HCT116 (cell line): ENCODE measurements around the gene ABHD14A. TPM values are rescaled to one million over a fixed set of nuclear protein-coding genes. Genes with fewer than 3 reads are reported as not detected.

Experiments used
- ATAC-seq: fragments of 200-7000 bp; cut with Tn5 transposase; 2 replicates; pipeline ENCODE4 v1.9.1; 2020; ENCODE audit warnings: mild to moderate bottlenecking, moderate library complexity
- BruUV-seq: library from RNA; stranded (reverse); fragments of 400-500 nt; replicated peaks from 2 replicates; lab custom pipeline; 2021; lab: Mats Ljungman, UMichigan
- CTCF ChIA-PET: fragments of 300-600 bp; sonication (Branson Sonifier 250); formaldehyde crosslinking; loops from one replicate; lab custom pipeline; 2021; ENCODE audit warnings: antibody characterized with exemption; lab: Charles Lee
- POLR2A ChIA-PET: fragments of 300-600, 350-600 bp; sonication (Branson Sonifier 250); formaldehyde crosslinking; loops from one replicate; lab custom pipeline; 2021; ENCODE audit warnings: antibody characterized with exemption; lab: Charles Lee
- RAD21 ChIA-PET, 2 experiments: fragments of 300-600 bp; sonication (Branson Sonifier 250); formaldehyde crosslinking; loops; one replicate each; lab custom pipeline; 2023; ENCODE audit warnings: low total read pairs in 2 of 2; ENCODE audit not compliant: uncharacterized antibody in 2 of 2, unreplicated experiment in 2 of 2, low non-redundant PET in 1 of 2; lab: Charles Lee
- DNase-seq: peaks from one replicate; pipeline ENCODE4 v3.0.0-alpha.2; 2010; ENCODE audit warnings: low read depth, low spot score
- H2AFZ ChIP-seq: fragments of 200-600 bp; shearing (Covaris generic), sonication (generic); 2 replicates; pipeline ENCODE4 v1.6.1; 2017; ENCODE audit warnings: low read depth, mixed run types, mixed read lengths, antibody characterized with exemption, low read length; ENCODE audit not compliant: poor library complexity, severe bottlenecking
- H3K27ac ChIP-seq: 2 replicates; pipeline ENCODE4 v1.5.1; 2012; ENCODE audit warnings: low read depth, low read length
- H3K27me3 ChIP-seq: fragments of 200-600 bp; sonication (generic); 2 replicates; pipeline ENCODE4 v1.6.1; 2016; ENCODE audit warnings: mixed run types, low read length, mixed read lengths; ENCODE audit not compliant: insufficient read depth
- H3K36me3 ChIP-seq, 2 experiments: fragments of 200-500 bp in 1 of 2; fragments of 200-600 bp in 1 of 2; sonication (Bioruptor generic) in 1 of 2; sonication (generic) in 1 of 2; 2 replicates each; pipeline versions ENCODE4 v1.5.1 to v1.6.1; 2014 to 2016; ENCODE audit warnings: low read length in 2 of 2, inconsistent platforms in 1 of 2, mixed read lengths in 1 of 2, mixed run types in 1 of 2; ENCODE audit not compliant: insufficient read depth in 2 of 2, control insufficient read depth in 1 of 2
- H3K4me1 ChIP-seq, 2 experiments: fragments of 200-600 bp in 1 of 2; sonication (generic) in 1 of 2; 2 replicates each; pipeline versions ENCODE4 v1.5.1 to v1.6.1; 2012 to 2017; ENCODE audit warnings: low read length in 2 of 2, inconsistent platforms in 1 of 2, mild to moderate bottlenecking in 1 of 2, mixed read lengths in 1 of 2, mixed run types in 1 of 2, moderate library complexity in 1 of 2; ENCODE audit not compliant: insufficient read depth in 2 of 2, control insufficient read depth in 1 of 2
- H3K4me2 ChIP-seq: fragments of 200-600 bp; sonication (generic); 2 replicates; pipeline ENCODE4 v1.6.1; 2017; ENCODE audit warnings: mixed run types, low read length, mixed read lengths
- H3K4me3 ChIP-seq, 2 experiments: fragments of 200-600 bp in 1 of 2; sonication (generic) in 1 of 2; replicated peaks in 1 of 2; 2 replicates each; pipeline ENCODE4 v1.5.1; 2011 to 2016; ENCODE audit warnings: low read length in 2 of 2, control low read depth in 1 of 2, low read depth in 1 of 2, mild to moderate bottlenecking in 1 of 2, mixed read lengths in 1 of 2, mixed run types in 1 of 2
- H3K79me2 ChIP-seq: fragments of 200-600 bp; sonication (generic); 2 replicates; pipeline ENCODE4 v1.6.1; 2017; ENCODE audit warnings: mild to moderate bottlenecking, mixed run types, low read length, moderate library complexity, mixed read lengths; ENCODE audit not compliant: insufficient read depth
- H3K9ac ChIP-seq: fragments of 200-600 bp; sonication (generic); 2 replicates; pipeline ENCODE4 v1.6.1; 2016; ENCODE audit warnings: low read length, mixed read lengths
- H3K9me2 ChIP-seq: fragments of 200-600 bp; sonication (generic), shearing (Covaris generic); 2 replicates; pipeline ENCODE4 v1.6.1; 2017; ENCODE audit warnings: mixed run types, mild to moderate bottlenecking, moderate library complexity; ENCODE audit not compliant: insufficient read depth
- H3K9me3 ChIP-seq, 2 experiments: fragments of 200-500 bp in 1 of 2; fragments of 200-600 bp in 1 of 2; sonication (Bioruptor generic) in 1 of 2; sonication (generic) in 1 of 2; 2 replicates each; pipeline ENCODE4 v1.6.1; 2014 to 2017; ENCODE audit warnings: low read length in 2 of 2, mixed read lengths in 2 of 2, inconsistent platforms in 1 of 2, low read depth in 1 of 2, mild to moderate bottlenecking in 1 of 2, mixed run types in 1 of 2, moderate library complexity in 1 of 2; ENCODE audit not compliant: control insufficient read depth in 1 of 2, insufficient read depth in 1 of 2
- H4K20me1 ChIP-seq: fragments of 200-600 bp; sonication (generic), shearing (Covaris generic); 2 replicates; pipeline ENCODE4 v1.6.1; 2017; ENCODE audit warnings: mixed run types, mild to moderate bottlenecking, moderate library complexity; ENCODE audit not compliant: insufficient read depth
- EGR1 ChIP-seq: IDR thresholded peaks from 2 replicates; pipeline ENCODE4 v1.6.1; 2012; ENCODE audit warnings: low read depth
- ELF1 ChIP-seq: IDR thresholded peaks from 2 replicates; pipeline ENCODE4 v1.6.1; 2012; ENCODE audit warnings: low read depth, borderline replicate concordance
- EZH2phosphoT487 ChIP-seq: fragments of 200-600 bp; IDR thresholded peaks from 2 replicates; pipeline ENCODE4 v1.6.1; 2018; ENCODE audit warnings: antibody characterized with exemption, borderline replicate concordance
- JUND ChIP-seq: IDR thresholded peaks from 2 replicates; pipeline ENCODE4 v1.6.1; 2012
- POLR2A ChIP-seq: IDR thresholded peaks from 2 replicates; pipeline ENCODE4 v1.7.0; 2011; ENCODE audit warnings: borderline replicate concordance; ENCODE audit not compliant: insufficient read depth, insufficient read length; ENCODE audit errors: extremely low read depth
- RAD21 ChIP-seq: IDR thresholded peaks from 2 replicates; pipeline ENCODE4 v1.6.1; 2012; ENCODE audit warnings: low read depth, mild to moderate bottlenecking
- SP1 ChIP-seq: IDR thresholded peaks from 2 replicates; pipeline ENCODE4 v1.6.1; 2012; ENCODE audit warnings: low read depth
- SRF ChIP-seq: IDR thresholded peaks from 2 replicates; pipeline ENCODE4 v1.6.1; 2012; ENCODE audit warnings: low read depth
- TCF7L2 ChIP-seq: IDR thresholded peaks from 2 replicates; pipeline ENCODE4 v1.7.0; 2011; ENCODE audit warnings: borderline replicate concordance, inconsistent platforms; ENCODE audit not compliant: insufficient read depth, insufficient read length; ENCODE audit errors: extremely low read depth
- YY1 ChIP-seq: IDR thresholded peaks from 2 replicates; pipeline ENCODE4 v1.6.1; 2011; ENCODE audit warnings: low read length, low read depth, moderate library complexity, mild to moderate bottlenecking; ENCODE audit not compliant: insufficient replicate concordance; ENCODE audit errors: extremely low read depth
- intact Hi-C: fragments of 100-400 bp; cut with micrococcal nuclease; formaldehyde crosslinking; loops from 2 replicates; pipeline ENCODE4 v1.10.0; 2022
- total RNA-seq: library from RNA; stranded (reverse); gene quantifications from one replicate; pipeline ENCODE4 v1.2.1, GENCODE V29; 2021; ENCODE audit not compliant: unreplicated experiment
- TF ChIP-seq, protein P1 (sequence below): IDR thresholded peaks from 2 replicates; pipeline ENCODE4 v1.6.1; 2012

The ABHD14A gene
- total RNA-seq, 1 experiment from 2014 or later = 11.6 TPM

DNA sequence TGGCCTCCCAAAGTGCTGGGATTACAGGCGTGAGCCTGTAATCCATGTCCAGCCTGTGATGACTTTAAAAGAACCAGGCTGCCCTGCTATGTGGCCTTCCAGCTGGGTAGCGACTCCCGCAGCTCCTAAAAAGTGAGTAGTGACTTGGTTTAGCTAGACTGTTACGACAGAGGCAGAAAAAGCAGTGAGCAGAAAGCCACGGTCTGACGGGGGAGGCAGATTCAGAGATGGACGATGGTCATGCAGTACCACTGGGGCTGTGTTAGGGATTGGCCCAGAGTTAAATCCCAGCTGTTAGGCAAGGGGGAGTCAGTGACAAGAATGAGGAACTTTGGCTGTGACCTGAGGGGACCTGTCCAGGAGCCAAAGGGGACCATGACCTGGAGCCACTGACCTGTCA lies 23.9 kb downstream of the ABHD14A start:
- ChIA-PET RAD21 (no interaction called here), CTCF (interaction anchor here (1.6 kb wide), 1 partner anchor 39 kb away, joined by 3 read pairs; no protein-coding TSS in a partner anchor), POLR2A (interaction anchor here (1.3 kb wide), 1 partner anchor 16 kb away, joined by 8 read pairs; the partner anchor contains the start of gene ACY1)
- DNase-seq (no peak), ATAC-seq (no peak)
- H3K27me3 ChIP-seq = no peaks in the 10 kb centered on the region
- no peaks in the 10 kb centered on the region for H4K20me1 ChIP-seq
- TF ChIP-seq JUND = no peak
- no peak for TF ChIP-seq EZH2phosphoT487
- TF ChIP-seq SRF = no peak
- no peak for TF ChIP-seq SP1
- no peak overlapping the region for H2AFZ ChIP-seq
- no peaks in the 10 kb centered on the region for H3K9me2 ChIP-seq
- H3K9ac ChIP-seq = no peak overlapping the region
- H3K79me2 ChIP-seq = peaks cover 20% of the 10 kb centered on the region
- H3K36me3 ChIP-seq = peaks cover 12 to 16% of the 10 kb centered on the region in 2 experiments
- H3K4me3 ChIP-seq = no peak overlapping the region
- H3K4me1 ChIP-seq = peaks cover 13 to 38% of the 10 kb centered on the region in 2 experiments
- no TSS peak for BruUV-seq
- H3K4me2 ChIP-seq = no peak overlapping the region
- intact Hi-C loops = no loop called here
- no peaks in the 10 kb centered on the region for H3K9me3 ChIP-seq
- no peak overlapping the region for H3K27ac ChIP-seq

DNA sequence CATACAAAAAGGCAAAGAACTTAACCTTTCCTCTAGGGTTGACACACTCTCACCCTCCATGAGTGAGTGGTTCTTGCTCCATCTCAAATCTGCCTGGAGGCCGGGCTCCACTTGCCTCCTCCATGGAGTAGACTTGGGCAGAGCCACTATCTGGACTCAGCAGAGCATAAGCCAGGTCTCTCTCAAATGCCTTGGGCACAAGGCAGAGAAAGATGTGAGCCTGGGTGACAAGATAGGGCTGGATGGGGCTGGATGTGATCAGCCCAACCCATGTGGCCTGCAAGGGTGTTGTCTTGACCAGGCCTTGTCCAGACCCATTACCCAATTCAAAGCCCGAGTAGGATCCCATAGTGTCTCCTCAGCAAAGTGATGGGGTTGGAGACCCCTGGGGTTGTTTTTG lies 25.0 kb downstream of the ABHD14A start:
- H3K27me3 ChIP-seq = no peaks in the 10 kb centered on the region
- peaks cover 9% of the 10 kb centered on the region for H3K79me2 ChIP-seq
- peaks cover 2 to 5% of the 10 kb centered on the region in 2 experiments; a peak in 3 of 4 replicates for H3K36me3 ChIP-seq
- intact Hi-C loops = loop anchor here (2.0 to 5.0 kb wide), 4 partner anchors 57 to 337 kb away; partner anchors contain the start of genes DUSP7 and PARP3
- H4K20me1 ChIP-seq = no peaks in the 10 kb centered on the region
- peaks cover 6 to 27% of the 10 kb centered on the region in 2 experiments for H3K4me1 ChIP-seq
- no peak overlapping the region for H3K4me2 ChIP-seq
- CTCF ChIA-PET = no interaction called here
- ATAC-seq (no peak), DNase-seq (no peak)
- H3K4me3 ChIP-seq = no peak overlapping the region
- H3K9me3 ChIP-seq = no peaks in the 10 kb centered on the region
- H3K9ac ChIP-seq = no peak overlapping the region
- no TSS peak for BruUV-seq
- H2AFZ ChIP-seq = no peak overlapping the region
- RAD21 ChIA-PET = no interaction called here
- H3K27ac ChIP-seq = no peak overlapping the region
- no peaks in the 10 kb centered on the region for H3K9me2 ChIP-seq
- POLR2A ChIA-PET = no interaction called here
- TF ChIP-seq, protein P1, sequence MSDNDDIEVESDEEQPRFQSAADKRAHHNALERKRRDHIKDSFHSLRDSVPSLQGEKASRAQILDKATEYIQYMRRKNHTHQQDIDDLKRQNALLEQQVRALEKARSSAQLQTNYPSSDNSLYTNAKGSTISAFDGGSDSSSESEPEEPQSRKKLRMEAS = no peak
- TF ChIP-seq EGR1 = no peak
- no peak for TF ChIP-seq ELF1
- no peak for TF ChIP-seq POLR2A
- TF ChIP-seq EZH2phosphoT487 = no peak
- TF ChIP-seq TCF7L2 = no peak
- no peak for TF ChIP-seq RAD21
- TF ChIP-seq YY1 = no peak
